CD4-positive, alpha-beta T cell (primary cell): ENCODE data around the gene MTNR1A. TPM values are rescaled to one million over a fixed set of nuclear protein-coding genes. Genes with fewer than 3 reads are reported as not detected.
"Not testable (repeated sequence)": the region's sequence is repeated elsewhere in the genome, so short reads cannot be mapped to it uniquely, and the experiment has no call there.

Experiments used
- ATAC-seq: fragments of 200-7000 bp; cut with Tn5 transposase; one replicate; pipeline ENCODE4 v1.10.0; 2022; ENCODE audit warnings: mild to moderate bottlenecking; ENCODE audit not compliant: poor library complexity
- CTCF ChIA-PET: fragments of 350-600 bp; sonication (Branson Sonifier 250); formaldehyde crosslinking; loops from one replicate; lab custom pipeline; 2021; ENCODE audit warnings: antibody characterized with exemption, inconsistent platforms; lab: Charles Lee
- POLR2A ChIA-PET: fragments of 350-600 bp; sonication (Branson Sonifier 250); formaldehyde crosslinking; loops from one replicate; lab custom pipeline; 2021; ENCODE audit warnings: antibody characterized with exemption, inconsistent platforms; lab: Charles Lee
- DNase-seq, 14 experiments: peaks; one replicate each; pipeline ENCODE4 v3.0.0-alpha.2; 2013 to 2020; ENCODE audit warnings: mixed read lengths in 2 of 14
- H3K27ac ChIP-seq, 2 donors: one replicate each; pipeline versions ENCODE4 v1.5.1 to v1.7.0; 2013; ENCODE audit warnings: low read length in 2 of 2, low read depth in 1 of 2, mild to moderate bottlenecking in 1 of 2
- H3K27me3 ChIP-seq, 2 experiments: 1 replicate in 1 of 2; 2 replicates in 1 of 2; pipeline versions ENCODE4 v1.6.1 to v1.7.0; 2013; ENCODE audit warnings: low read length in 2 of 2, control low read depth in 1 of 2, mild to moderate bottlenecking in 1 of 2, moderate library complexity in 1 of 2; ENCODE audit not compliant: insufficient read depth in 2 of 2, control insufficient read depth in 1 of 2
- H3K36me3 ChIP-seq: one replicate; pipeline ENCODE4 v1.6.1; 2013; ENCODE audit warnings: low read length, control low read depth; ENCODE audit not compliant: insufficient read depth
- H3K4me1 ChIP-seq: one replicate; pipeline ENCODE4 v1.6.1; 2013; ENCODE audit warnings: low read length, control low read depth; ENCODE audit not compliant: insufficient read depth
- H3K4me3 ChIP-seq: one replicate; pipeline ENCODE4 v1.5.1; 2013; ENCODE audit warnings: mild to moderate bottlenecking, low read length, moderate library complexity
- H3K9me3 ChIP-seq, 2 experiments: 1 replicate in 1 of 2; 2 replicates in 1 of 2; pipeline versions ENCODE4 v1.6.1 to v1.7.0; 2013; ENCODE audit warnings: low read length in 2 of 2, mild to moderate bottlenecking in 2 of 2, control low read depth in 1 of 2, moderate library complexity in 1 of 2; ENCODE audit not compliant: control insufficient read depth in 1 of 2, insufficient read depth in 1 of 2
- H3K27ac Mint-ChIP-seq: one replicate; pipeline ENCODE4 v1.8.0; 2020; ENCODE audit warnings: mixed read lengths
- H3K27me3 Mint-ChIP-seq: one replicate; pipeline ENCODE4 v1.8.0; 2021; ENCODE audit warnings: mixed read lengths
- H3K36me3 Mint-ChIP-seq: one replicate; pipeline ENCODE4 v1.8.0; 2021; ENCODE audit warnings: low read depth, mixed read lengths
- H3K4me1 Mint-ChIP-seq: one replicate; pipeline ENCODE4 v1.8.0; 2021; ENCODE audit warnings: low read depth, mixed read lengths
- H3K4me3 Mint-ChIP-seq: one replicate; pipeline ENCODE4 v1.8.0; 2020; ENCODE audit warnings: mild to moderate bottlenecking, mixed read lengths
- H3K9me3 Mint-ChIP-seq: one replicate; pipeline ENCODE4 v1.8.0; 2020; ENCODE audit warnings: mixed read lengths
- CTCF ChIP-seq: fragments of 200-600 bp; IDR thresholded peaks from one replicate; pipeline ENCODE4 v1.8.0; 2022; ENCODE audit warnings: antibody characterized with exemption, mild to moderate bottlenecking
- intact Hi-C, 2 experiments: fragments of 100-400 bp; cut with DNase I in 1 of 2; cut with micrococcal nuclease in 1 of 2; formaldehyde crosslinking; loops; one replicate each; pipeline versions ENCODE4 v1.15.1 to v1.9.0; 2023 to 2025; cut with DNase I, micrococcal nuclease
- total RNA-seq, 174 experiments: library from RNA in 2 of 174; stranded (reverse) in 2 of 174; gene quantifications; one replicate each; pipeline ENCODE4 v1.2.3 and lab custom pipeline; 2021 to 2026

The MTNR1A gene
- total RNA-seq, 2 experiments from 2014 or later, result not detected

GRCh38 chr4:186534056-186534455 is 21.3 kb downstream of the MTNR1A start:
- Histone ChIP-seq H3K27ac (no peak overlapping the region), H3K4me1 (no peaks in the 10 kb centered on the region), H3K4me3 (no peak overlapping the region), H3K9me3 (peaks cover 0 to 25% of the 10 kb centered on the region in 2 experiments), H3K27me3 (no peaks in the 10 kb centered on the region), H3K36me3 (no peaks in the 10 kb centered on the region)
- no peaks in the 10 kb centered on the region for H3K4me1 Mint-ChIP-seq
- ATAC-seq (no peak), DNase-seq (no peak)
- H3K36me3 Mint-ChIP-seq, result no peaks in the 10 kb centered on the region
- no peak overlapping the region for H3K27ac Mint-ChIP-seq
- intact Hi-C loops, result no loop called here
- ChIA-PET CTCF (no interaction called here), POLR2A (no interaction called here)
- H3K27me3 Mint-ChIP-seq, result no peaks in the 10 kb centered on the region
- no peak overlapping the region for H3K4me3 Mint-ChIP-seq
- no peak for TF ChIP-seq CTCF
- peaks cover 2% of the 10 kb centered on the region for H3K9me3 Mint-ChIP-seq

GRCh38 chr4:186523927-186524326 is 31.4 kb downstream of the MTNR1A start:
- ATAC-seq, DNase-seq, H3K27me3 ChIP-seq, H3K9me3 Mint-ChIP-seq, H3K4me1 Mint-ChIP-seq, H3K27ac ChIP-seq, H3K4me1 ChIP-seq, CTCF ChIA-PET, H3K36me3 ChIP-seq, H3K4me3 ChIP-seq, H3K4me3 Mint-ChIP-seq, intact Hi-C loops, H3K27me3 Mint-ChIP-seq, POLR2A ChIA-PET, H3K27ac Mint-ChIP-seq, H3K36me3 Mint-ChIP-seq: not testable (repeated sequence)
- H3K9me3 ChIP-seq, result peaks cover 0 to 14% of the 10 kb centered on the region in 2 experiments

- Histone ChIP-seq H3K9me3 (peaks cover 0 to 13% of the 10 kb centered on the region in 2 experiments), H3K36me3 (no peaks in the 10 kb centered on the region), H3K27ac (no peak overlapping the region), H3K4me1 (no peaks in the 10 kb centered on the region), H3K4me3 (no peak overlapping the region), H3K27me3 (no peaks in the 10 kb centered on the region)
- no peak overlapping the region for H3K27ac Mint-ChIP-seq
- DNase-seq, result no peak
- no peaks in the 10 kb centered on the region for H3K36me3 Mint-ChIP-seq
- ChIA-PET CTCF (no interaction called here), POLR2A (no interaction called here)
- ATAC-seq, result no peak
- H3K27me3 Mint-ChIP-seq, result no peaks in the 10 kb centered on the region
- no peak for TF ChIP-seq CTCF
- intact Hi-C loops, result no loop called here
- no peaks in the 10 kb centered on the region for H3K4me1 Mint-ChIP-seq
- H3K4me3 Mint-ChIP-seq, result no peak overlapping the region
- H3K9me3 Mint-ChIP-seq, result no peaks in the 10 kb centered on the region
Measured at GRCh38 chr4:186516287-186516686, 39.1 kb downstream of the MTNR1A start.

- no peaks in the 10 kb centered on the region for H3K36me3 ChIP-seq
- H3K4me1 ChIP-seq, result no peaks in the 10 kb centered on the region
- no peak for ATAC-seq
- Mint-ChIP-seq H3K4me1 (no peaks in the 10 kb centered on the region), H3K36me3 (no peaks in the 10 kb centered on the region), H3K27ac (no peak overlapping the region), H3K9me3 (peaks cover 4% of the 10 kb centered on the region), H3K27me3 (no peaks in the 10 kb centered on the region), H3K4me3 (no peak overlapping the region)
- H3K9me3 ChIP-seq, result peaks cover 0 to 4% of the 10 kb centered on the region in 2 experiments
- ChIA-PET CTCF (no interaction called here), POLR2A (no interaction called here)
- no peak for DNase-seq
- no peak overlapping the region for H3K4me3 ChIP-seq
- no peaks in the 10 kb centered on the region for H3K27me3 ChIP-seq
- intact Hi-C loops, result no loop called here
- no peak for TF ChIP-seq CTCF
- no peak overlapping the region for H3K27ac ChIP-seq
Measured at GRCh38 chr4:186514271-186514950, 41.0 kb downstream of the MTNR1A start.

GRCh38 chr4:186504771-186505170 is 50.6 kb downstream of the MTNR1A start:
- intact Hi-C loops, H3K4me1 Mint-ChIP-seq, H3K36me3 Mint-ChIP-seq, H3K27ac ChIP-seq, H3K4me3 ChIP-seq, H3K27me3 ChIP-seq, CTCF ChIA-PET, H3K4me3 Mint-ChIP-seq, H3K27me3 Mint-ChIP-seq, H3K27ac Mint-ChIP-seq, ATAC-seq, DNase-seq, H3K4me1 ChIP-seq, H3K36me3 ChIP-seq, POLR2A ChIA-PET, H3K9me3 Mint-ChIP-seq: not testable (repeated sequence)
- H3K9me3 ChIP-seq, result peaks cover 0 to 21% of the 10 kb centered on the region in 2 experiments
